Kidney (tissue), 14 donors: ENCODE measurements around the gene ZSWIM5. TPM values are rescaled to one million over a fixed set of nuclear protein-coding genes. Genes with fewer than 3 reads are reported as not detected.
"Not testable (repeated sequence)": the region's sequence is repeated elsewhere in the genome, so short reads cannot be mapped to it uniquely, and the experiment has no call there.

Experiments used
- DNase-seq, 5 donors: peaks; one replicate each; pipeline ENCODE4 v3.0.0-alpha.2; 2013 to 2020
- FAIRE-seq: peaks from 2 replicates; lab custom pipeline; 2012; peaks lifted over from hg19 to GRCh38; lab: Jason Lieb, UNC
- H3K27ac ChIP-seq, 2 donors: one replicate each; pipeline ENCODE4 v1.7.0; 2013; ENCODE audit warnings: low read depth in 2 of 2, low read length in 2 of 2, inconsistent platforms in 1 of 2
- H3K27me3 ChIP-seq: one replicate; pipeline ENCODE4 v1.7.1; 2013; ENCODE audit warnings: low read length, inconsistent platforms; ENCODE audit not compliant: control insufficient read depth, insufficient read depth
- H3K36me3 ChIP-seq, 3 donors: one replicate each; pipeline versions ENCODE4 v1.7.0 to v1.7.1; 2013; ENCODE audit warnings: low read length in 3 of 3, control low read depth in 1 of 3, inconsistent platforms in 1 of 3; ENCODE audit not compliant: insufficient read depth in 3 of 3, control insufficient read depth in 2 of 3
- H3K4me1 ChIP-seq, 3 donors: one replicate each; pipeline versions ENCODE4 v1.7.0 to v1.7.1; 2013; ENCODE audit warnings: low read length in 3 of 3, inconsistent platforms in 1 of 3, low read depth in 1 of 3; ENCODE audit not compliant: control insufficient read depth in 2 of 3, insufficient read depth in 2 of 3
- H3K4me3 ChIP-seq, 3 donors: one replicate each; pipeline versions ENCODE4 v1.7.0 to v1.8.1; 2013; ENCODE audit warnings: low read length in 3 of 3, control low read depth in 1 of 3, inconsistent platforms in 1 of 3
- H3K9ac ChIP-seq, 3 donors: one replicate each; pipeline versions ENCODE4 v1.7.0 to v1.7.1; 2013; ENCODE audit warnings: low read length in 3 of 3, control low read depth in 1 of 3, inconsistent platforms in 1 of 3
- H3K9me3 ChIP-seq, 3 donors: one replicate each; pipeline versions ENCODE4 v1.7.0 to v1.7.1; 2013; ENCODE audit warnings: low read length in 3 of 3, control low read depth in 1 of 3, inconsistent platforms in 1 of 3; ENCODE audit not compliant: control insufficient read depth in 2 of 3, insufficient read depth in 1 of 3
- CTCF ChIP-seq: IDR thresholded peaks from 3 replicates; pipeline ENCODE4 v1.5.1; 2012; ENCODE audit warnings: mild to moderate bottlenecking, moderate library complexity, borderline replicate concordance; ENCODE audit not compliant: insufficient read depth; ENCODE audit errors: extremely low read depth
- intact Hi-C: fragments of 100-400 bp; cut with DNase I; formaldehyde crosslinking; loops from one replicate; pipeline ENCODE4 v1.11.1; 2022
- polyA plus RNA-seq: library from polyadenylated mRNA; stranded (reverse); fragments of 350-450 nt; fragmentation: Illumina TruSeq; extraction: RNeasy Lipid Tissue Mini Kit (QIAGEN cat#74804); gene quantifications from one replicate; pipeline ENCODE4 v1.2.3, GENCODE V29; 2014; ENCODE audit warnings: low read depth, low replicate concordance; ENCODE audit not compliant: insufficient read depth
- total RNA-seq: library from RNA; stranded (reverse); fragmentation: NEBNext Ultra II Directional; extraction: Animal tissue kit (Norgen Biotek cat#: 25700); gene quantifications from one replicate; pipeline ENCODE4 v1.2.1, GENCODE V29; 2021
- donor health status: control.
- donor health status: control.
- donor health status: control.
- donor health status: control.
- donor health status: control.
- donor health status: DM: yes; HTN: yes; CAD: no.
- donor health status: Normal renal cell carcinoma (clear cell type).

The ZSWIM5 gene
- total and polyA plus RNA-seq, 2 donors from 2014 or later, result 1.9 to 4.8 TPM

- Histone ChIP-seq H3K9me3 (no peaks in the 10 kb centered on the region), H3K36me3 (no peaks in the 10 kb centered on the region), H3K9ac (no peak overlapping the region), H3K4me1 (no peaks in the 10 kb centered on the region), H3K27ac (no peak overlapping the region), H3K4me3 (no peak overlapping the region), H3K27me3 (no peaks in the 10 kb centered on the region)
- DNase-seq (no peak), FAIRE-seq (no peak)
- intact Hi-C loops, result no loop called here
- no peak for TF ChIP-seq CTCF
Measured at GRCh38 chr1:45097079-45097478, 109.3 kb downstream of the ZSWIM5 start.

- TF ChIP-seq CTCF, result no peak
- no peaks in the 10 kb centered on the region for H3K9me3 ChIP-seq
- H3K9ac ChIP-seq, result no peak overlapping the region
- DNase-seq, result no peak
- no peak for FAIRE-seq
- no peak overlapping the region for H3K27ac ChIP-seq
- intact Hi-C loops, result no loop called here
- no peaks in the 10 kb centered on the region for H3K27me3 ChIP-seq
- H3K4me1 ChIP-seq, result no peaks in the 10 kb centered on the region
- H3K4me3 ChIP-seq, result no peak overlapping the region
- no peaks in the 10 kb centered on the region for H3K36me3 ChIP-seq
Measured at GRCh38 chr1:45095450-45095849, 111.0 kb downstream of the ZSWIM5 start.

GRCh38 chr1:45094371-45094770 is 112.0 kb downstream of the ZSWIM5 start:
- H3K27me3 ChIP-seq, DNase-seq, intact Hi-C loops, H3K4me3 ChIP-seq, H3K36me3 ChIP-seq, H3K27ac ChIP-seq, H3K9ac ChIP-seq, H3K4me1 ChIP-seq, FAIRE-seq, H3K9me3 ChIP-seq: not testable (repeated sequence)

GRCh38 chr1:45093334-45093733 is 113.1 kb downstream of the ZSWIM5 start:
- intact Hi-C loops, result no loop called here
- FAIRE-seq, result no peak

More at GRCh38 chr1:45093334-45093733, 113.1 kb downstream of the ZSWIM5 start:
- no peak for TF ChIP-seq CTCF
- Histone ChIP-seq H3K36me3 (no peaks in the 10 kb centered on the region), H3K4me3 (no peak overlapping the region), H3K27me3 (no peaks in the 10 kb centered on the region), H3K27ac (no peak overlapping the region), H3K9ac (no peak overlapping the region), H3K4me1 (no peaks in the 10 kb centered on the region), H3K9me3 (no peaks in the 10 kb centered on the region)
- DNase-seq, result peak in 2 of 5 donors; percentile 28 to 32
